DND-41 (cell line): ENCODE data around the gene EGR4.

Experiments used
- ATAC-seq: fragments of 200-7000 bp; cut with Tn5 transposase; 3 replicates; pipeline ENCODE4 v1.9.1; 2021; ENCODE audit warnings: low read depth; ENCODE audit not compliant: insufficient read depth
- DNase-seq: peaks from one replicate; pipeline ENCODE4 v3.0.0-alpha.2; 2020
- H2AFZ ChIP-seq: 2 replicates; pipeline ENCODE4 v1.6.0; 2012; ENCODE audit warnings: low read depth, low read length
- H3K27ac ChIP-seq: 2 replicates; pipeline ENCODE4 v1.5.1; 2012; ENCODE audit warnings: low read length, inconsistent platforms
- H3K27me3 ChIP-seq: fragments of 200-600 bp; sonication (generic); 2 replicates; pipeline ENCODE4 v1.6.0; 2012; ENCODE audit warnings: low read length, mild to moderate bottlenecking, inconsistent platforms; ENCODE audit not compliant: insufficient read depth, poor library complexity
- H3K36me3 ChIP-seq: 2 replicates; pipeline ENCODE4 v1.5.1; 2012; ENCODE audit warnings: low read length, inconsistent platforms; ENCODE audit not compliant: insufficient read depth
- H3K4me1 ChIP-seq: 2 replicates; pipeline ENCODE4 v1.5.1; 2012; ENCODE audit warnings: mild to moderate bottlenecking, low read length; ENCODE audit not compliant: insufficient read depth
- H3K4me2 ChIP-seq: 2 replicates; pipeline ENCODE4 v1.6.0; 2012; ENCODE audit warnings: mild to moderate bottlenecking, moderate library complexity, low read length, inconsistent platforms; ENCODE audit not compliant: insufficient read depth
- H3K4me3 ChIP-seq, 2 experiments: fragments of 200-600 bp in 1 of 2; shearing (Covaris generic) in 1 of 2; 2 replicates each; pipeline ENCODE4 v1.5.1; 2012 to 2016; ENCODE audit warnings: inconsistent platforms in 2 of 2, low read length in 2 of 2, mild to moderate bottlenecking in 2 of 2, low read depth in 1 of 2, moderate library complexity in 1 of 2
- H3K79me2 ChIP-seq: 2 replicates; pipeline ENCODE4 v1.6.0; 2012; ENCODE audit warnings: low read length, inconsistent platforms; ENCODE audit not compliant: insufficient read depth
- H3K9ac ChIP-seq: 2 replicates; pipeline ENCODE4 v1.6.0; 2012; ENCODE audit warnings: low read depth, mild to moderate bottlenecking, inconsistent platforms, low read length, moderate library complexity
- H3K9me3 ChIP-seq: 2 replicates; pipeline ENCODE4 v1.5.1; 2012; ENCODE audit warnings: low read length, moderate library complexity, mild to moderate bottlenecking, inconsistent platforms; ENCODE audit not compliant: insufficient read depth, severe bottlenecking
- H4K20me1 ChIP-seq: 2 replicates; pipeline ENCODE4 v1.6.0; 2012; ENCODE audit warnings: low read length; ENCODE audit not compliant: insufficient read depth
- CTCF ChIP-seq: IDR thresholded peaks from 2 replicates; pipeline ENCODE4 v1.5.1; 2012; ENCODE audit warnings: borderline replicate concordance, low read length, moderate library complexity, mild to moderate bottlenecking; ENCODE audit not compliant: poor library complexity, severe bottlenecking; ENCODE audit errors: extremely low read depth
- EZH2 ChIP-seq: IDR thresholded peaks from 3 replicates; pipeline ENCODE4 v1.6.1; 2012; ENCODE audit warnings: borderline replicate concordance, low read depth, mild to moderate bottlenecking, moderate library complexity, low read length, inconsistent platforms; ENCODE audit not compliant: severe bottlenecking

Gene EGR4

GRCh38 chr2:73337828-73338227 is 44.5 kb upstream of the EGR4 start:
- Histone ChIP-seq H3K4me3 (no peak overlapping the region), H2AFZ (peak overlapping the region; percentile 65), H3K4me1 (peaks cover 17% of the 10 kb centered on the region), H4K20me1 (no peaks in the 10 kb centered on the region), H3K9ac (no peak overlapping the region), H3K27me3 (no peaks in the 10 kb centered on the region), H3K4me2 (no peak overlapping the region; the same call in 1 of the 2 replicates), H3K9me3 (peaks cover 3% of the 10 kb centered on the region), H3K79me2 (no peaks in the 10 kb centered on the region), H3K27ac (peak overlapping the region; percentile 48), H3K36me3 (no peaks in the 10 kb centered on the region)
- ATAC-seq (peak; percentile 64), DNase-seq (peak; percentile 5)
- TF ChIP-seq CTCF (no peak), EZH2 (no peak)

- DNase-seq, result no peak
- no peak for TF ChIP-seq EZH2
- TF ChIP-seq CTCF, result no peak
- Histone ChIP-seq H3K27ac (no peak overlapping the region), H2AFZ (no peak overlapping the region), H3K4me1 (peaks cover 17% of the 10 kb centered on the region), H3K27me3 (no peaks in the 10 kb centered on the region), H3K4me2 (no peak overlapping the region), H3K36me3 (no peaks in the 10 kb centered on the region), H3K9me3 (peaks cover 3% of the 10 kb centered on the region), H3K79me2 (no peaks in the 10 kb centered on the region), H3K9ac (no peak overlapping the region), H3K4me3 (no peak overlapping the region), H4K20me1 (no peaks in the 10 kb centered on the region)
- ATAC-seq, result no peak
Measured at GRCh38 chr2:73334620-73335019, 41.3 kb upstream of the EGR4 start.

GRCh38 chr2:73334045-73334444 is 40.7 kb upstream of the EGR4 start:
- Histone ChIP-seq H3K36me3 (no peaks in the 10 kb centered on the region), H3K4me1 (peaks cover 17% of the 10 kb centered on the region), H2AFZ (no peak overlapping the region), H3K9ac (no peak overlapping the region), H4K20me1 (no peaks in the 10 kb centered on the region), H3K79me2 (no peaks in the 10 kb centered on the region), H3K27ac (no peak overlapping the region), H3K4me3 (no peak overlapping the region), H3K27me3 (no peaks in the 10 kb centered on the region), H3K4me2 (no peak overlapping the region), H3K9me3 (peaks cover 3% of the 10 kb centered on the region)
- DNase-seq, result no peak
- TF ChIP-seq CTCF (no peak), EZH2 (no peak)
- no peak for ATAC-seq

- no peak overlapping the region for H3K27ac ChIP-seq
- no peak overlapping the region for H3K4me3 ChIP-seq
- no peaks in the 10 kb centered on the region for H3K79me2 ChIP-seq
- H4K20me1 ChIP-seq, result no peaks in the 10 kb centered on the region
- H2AFZ ChIP-seq, result no peak overlapping the region
- no peak overlapping the region for H3K4me2 ChIP-seq
- ATAC-seq (peak; percentile 86), DNase-seq (peak; percentile 25)
- no peak overlapping the region for H3K9ac ChIP-seq
- H3K4me1 ChIP-seq, result peaks cover 17% of the 10 kb centered on the region
- H3K36me3 ChIP-seq, result no peaks in the 10 kb centered on the region
- peaks cover 3% of the 10 kb centered on the region for H3K9me3 ChIP-seq
- TF ChIP-seq CTCF, result no peak
- no peak for TF ChIP-seq EZH2
- H3K27me3 ChIP-seq, result no peaks in the 10 kb centered on the region
Measured at GRCh38 chr2:73333564-73333963, 40.2 kb upstream of the EGR4 start.
